HEK293 (cell line): ENCODE results near the gene CDC42EP5.

Experiments
- CTCF ChIA-PET: fragments of 350-600 bp; formaldehyde crosslinking; extraction: SDS; loops from one replicate; lab custom pipeline; 2021; ENCODE audit warnings: antibody characterized with exemption; lab: Yijun Ruan, JAX
- POLR2A ChIA-PET: fragments of 300-600 bp; formaldehyde crosslinking; extraction: SDS; loops from one replicate; lab custom pipeline; 2020; ENCODE audit warnings: antibody characterized with exemption, inconsistent platforms; lab: Yijun Ruan, JAX
- H3K27ac ChIP-seq: fragments of 200-500 bp; sonication (Bioruptor generic); 2 replicates; pipeline ENCODE4 v1.5.1; 2014; ENCODE audit warnings: low read depth, low read length, control low read depth, inconsistent platforms; ENCODE audit errors: extremely low read depth
- H3K36me3 ChIP-seq, 2 experiments: fragments of 200-500 bp in 1 of 2; sonication (Bioruptor generic) in 1 of 2; 1 replicate in 1 of 2; 2 replicates in 1 of 2; pipeline ENCODE4 v1.5.1; 2014 to 2017; ENCODE audit warnings: inconsistent platforms in 2 of 2, low read length in 2 of 2; ENCODE audit not compliant: control insufficient read depth in 2 of 2, insufficient read depth in 1 of 2
- H3K4me1 ChIP-seq: fragments of 200-500 bp; sonication (Bioruptor generic); 2 replicates; pipeline ENCODE4 v1.5.1; 2014; ENCODE audit warnings: mild to moderate bottlenecking, low read length, inconsistent platforms; ENCODE audit not compliant: control insufficient read depth, insufficient read depth
- H3K4me3 ChIP-seq: 2 replicates; pipeline ENCODE4 v1.5.1; 2011; ENCODE audit warnings: low read depth, mild to moderate bottlenecking, control low read depth, low read length, moderate library complexity
- H3K9me3 ChIP-seq: fragments of 200-500 bp; sonication (Bioruptor generic); 2 replicates; pipeline ENCODE4 v1.5.1; 2014; ENCODE audit warnings: low read depth, low read length, inconsistent platforms; ENCODE audit not compliant: control insufficient read depth, insufficient read depth
- EGR2 ChIP-seq: fragments of 450-650 bp; formaldehyde crosslinking; IDR thresholded peaks from 2 replicates; pipeline ENCODE4 v1.5.1; 2016; ENCODE audit warnings: low read depth, missing biosample characterization, missing genetic modification characterization
- KLF1 ChIP-seq: fragments of 450-650 bp; formaldehyde crosslinking; IDR thresholded peaks from 2 replicates; pipeline ENCODE4 v1.5.1; 2016; ENCODE audit warnings: missing biosample characterization, missing genetic modification characterization
- KLF9 ChIP-seq: fragments of 450-650 bp; formaldehyde crosslinking; IDR thresholded peaks from 2 replicates; pipeline ENCODE4 v1.5.1; 2016; ENCODE audit warnings: missing biosample characterization, missing genetic modification characterization, low read depth
- PRDM1 ChIP-seq: fragments of 450-650 bp; formaldehyde crosslinking; IDR thresholded peaks from 2 replicates; pipeline ENCODE4; 2016; ENCODE audit warnings: missing biosample characterization, missing genetic modification characterization
- YY2 ChIP-seq: fragments of 450-650 bp; formaldehyde crosslinking; IDR thresholded peaks from 2 replicates; pipeline ENCODE4 v1.5.1; 2016; ENCODE audit warnings: missing biosample characterization, missing genetic modification characterization
- ZBTB17 ChIP-seq: fragments of 450-650 bp; formaldehyde crosslinking; IDR thresholded peaks from 2 replicates; pipeline ENCODE4 v1.5.1; 2016; ENCODE audit warnings: missing biosample characterization, missing genetic modification characterization
- ZFHX2 ChIP-seq: fragments of 450-650 bp; formaldehyde crosslinking; conservative IDR thresholded peaks from 2 replicates; pipeline ENCODE4 v1.5.1; 2016; ENCODE audit warnings: missing biosample characterization, missing genetic modification characterization
- ZNF140 ChIP-seq: fragments of 450-650 bp; formaldehyde crosslinking; IDR thresholded peaks from 2 replicates; pipeline ENCODE4 v1.5.1; 2016; ENCODE audit warnings: missing biosample characterization, missing genetic modification characterization
- ZNF366 ChIP-seq: fragments of 450-650 bp; formaldehyde crosslinking; conservative IDR thresholded peaks from 2 replicates; pipeline ENCODE4 v1.5.1; 2016; ENCODE audit warnings: missing biosample characterization, missing genetic modification characterization
- ZNF394 ChIP-seq: fragments of 450-650 bp; formaldehyde crosslinking; IDR thresholded peaks from 2 replicates; pipeline ENCODE4 v1.5.1; 2016; ENCODE audit warnings: missing biosample characterization, missing genetic modification characterization, mild to moderate bottlenecking, moderate library complexity, borderline replicate concordance
- ZNF501 ChIP-seq: fragments of 450-650 bp; formaldehyde crosslinking; IDR thresholded peaks from 2 replicates; pipeline ENCODE4 v1.5.1; 2016; ENCODE audit warnings: missing biosample characterization, missing genetic modification characterization
- ZNF600 ChIP-seq: fragments of 450-650 bp; formaldehyde crosslinking; IDR thresholded peaks from 2 replicates; pipeline ENCODE4 v1.5.1; 2016; ENCODE audit warnings: missing biosample characterization, missing genetic modification characterization
- ZNF660 ChIP-seq: fragments of 450-650 bp; IDR thresholded peaks from 2 replicates; pipeline ENCODE4 v1.5.1; 2018; ENCODE audit warnings: missing biosample characterization, mild to moderate bottlenecking, missing genetic modification characterization
- ZNF677 ChIP-seq: fragments of 450-650 bp; IDR thresholded peaks from 2 replicates; pipeline ENCODE4 v1.5.0; 2018; ENCODE audit warnings: missing biosample characterization, mild to moderate bottlenecking, missing genetic modification characterization, moderate library complexity
- ZNF701 ChIP-seq: fragments of 450-650 bp; formaldehyde crosslinking; IDR thresholded peaks from 2 replicates; pipeline ENCODE4 v1.5.1; 2016; ENCODE audit warnings: missing biosample characterization, missing genetic modification characterization
- ZNF747 ChIP-seq: fragments of 450-650 bp; formaldehyde crosslinking; IDR thresholded peaks from 2 replicates; pipeline ENCODE4 v1.5.1; 2016; ENCODE audit warnings: missing biosample characterization, missing genetic modification characterization
- ZNF837 ChIP-seq: fragments of 450-650 bp; formaldehyde crosslinking; IDR thresholded peaks from 2 replicates; pipeline ENCODE4 v1.5.1; 2016; ENCODE audit warnings: missing biosample characterization, missing genetic modification characterization
- TF ChIP-seq, protein P1 (sequence below): fragments of 450-650 bp; formaldehyde crosslinking; IDR thresholded peaks from 2 replicates; pipeline ENCODE4 v1.5.1; 2016; ENCODE audit warnings: missing biosample characterization, missing genetic modification characterization
- TF ChIP-seq, protein P2 (sequence below): fragments of 450-650 bp; formaldehyde crosslinking; IDR thresholded peaks from 2 replicates; pipeline ENCODE4 v1.5.1; 2017; ENCODE audit warnings: missing biosample characterization, missing genetic modification characterization
- TF ChIP-seq, protein P3 (sequence below): fragments of 450-650 bp; formaldehyde crosslinking; IDR thresholded peaks from 2 replicates; pipeline ENCODE4 v1.5.1; 2016; ENCODE audit warnings: missing biosample characterization, missing genetic modification characterization, borderline replicate concordance
- TF ChIP-seq, protein P4 (sequence below): fragments of 450-650 bp; IDR thresholded peaks from 2 replicates; pipeline ENCODE4 v1.5.1; 2018; ENCODE audit warnings: missing biosample characterization, missing genetic modification characterization
- TF ChIP-seq, protein P5 (sequence below): fragments of 450-650 bp; formaldehyde crosslinking; conservative IDR thresholded peaks from 2 replicates; pipeline ENCODE4 v1.5.1; 2016; ENCODE audit warnings: low read depth, missing biosample characterization, missing genetic modification characterization
- TF ChIP-seq, protein P6 (sequence below): fragments of 450-650 bp; IDR thresholded peaks from 2 replicates; pipeline ENCODE4 v1.5.1; 2018; ENCODE audit warnings: missing biosample characterization, mild to moderate bottlenecking, missing genetic modification characterization

CDC42EP5 gene

DNA sequence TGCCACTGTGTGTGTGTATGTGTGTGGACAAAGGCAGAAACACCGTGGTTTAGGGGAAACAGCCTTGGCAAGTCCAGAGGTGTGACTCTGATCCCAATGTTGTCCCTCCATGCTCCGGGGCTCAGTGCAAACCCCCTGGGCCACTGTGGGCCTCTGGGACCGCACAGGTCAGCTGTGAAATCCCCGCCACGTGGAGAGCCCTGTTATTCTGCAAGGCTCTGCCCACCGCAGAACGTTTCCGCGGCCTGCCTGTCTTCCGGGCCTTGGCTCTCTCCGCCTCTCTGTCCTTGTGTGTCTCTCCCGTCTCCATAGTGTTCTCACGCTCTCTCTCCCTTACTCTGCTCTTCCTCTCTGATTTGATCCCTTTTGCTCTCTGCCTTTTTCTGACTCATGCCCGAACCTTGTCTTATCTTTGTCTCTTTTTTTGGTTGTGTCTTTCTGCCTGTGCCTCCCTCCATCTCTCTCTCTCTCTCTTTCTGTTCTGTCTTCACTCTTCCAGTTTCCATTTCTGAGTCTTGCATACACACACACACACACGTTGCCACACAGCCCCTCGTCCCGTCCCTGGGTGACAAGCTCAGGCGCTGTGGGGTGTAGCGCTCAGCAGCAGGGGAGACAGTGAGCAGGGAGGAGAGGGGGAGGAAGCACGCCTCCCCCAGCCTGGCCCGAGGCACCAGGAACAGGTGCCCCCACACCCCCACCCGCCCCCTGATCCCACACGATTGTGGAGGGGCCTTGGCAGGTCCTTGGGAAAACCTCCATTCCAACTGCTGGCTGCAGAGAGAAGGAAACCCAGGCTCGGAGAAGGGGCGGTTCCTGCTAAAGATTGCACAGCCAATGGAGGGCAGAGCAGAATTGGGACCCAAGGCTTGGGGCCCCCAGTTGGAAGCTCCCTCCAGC is 54.8 kb downstream of the CDC42EP5 start:
- CTCF ChIA-PET, result interaction anchor here (1.7 kb wide), 1 partner anchor 8 kb away, joined by 3 read pairs; no protein-coding TSS in a partner anchor
- no peak overlapping the region for H3K4me3 ChIP-seq

DNA sequence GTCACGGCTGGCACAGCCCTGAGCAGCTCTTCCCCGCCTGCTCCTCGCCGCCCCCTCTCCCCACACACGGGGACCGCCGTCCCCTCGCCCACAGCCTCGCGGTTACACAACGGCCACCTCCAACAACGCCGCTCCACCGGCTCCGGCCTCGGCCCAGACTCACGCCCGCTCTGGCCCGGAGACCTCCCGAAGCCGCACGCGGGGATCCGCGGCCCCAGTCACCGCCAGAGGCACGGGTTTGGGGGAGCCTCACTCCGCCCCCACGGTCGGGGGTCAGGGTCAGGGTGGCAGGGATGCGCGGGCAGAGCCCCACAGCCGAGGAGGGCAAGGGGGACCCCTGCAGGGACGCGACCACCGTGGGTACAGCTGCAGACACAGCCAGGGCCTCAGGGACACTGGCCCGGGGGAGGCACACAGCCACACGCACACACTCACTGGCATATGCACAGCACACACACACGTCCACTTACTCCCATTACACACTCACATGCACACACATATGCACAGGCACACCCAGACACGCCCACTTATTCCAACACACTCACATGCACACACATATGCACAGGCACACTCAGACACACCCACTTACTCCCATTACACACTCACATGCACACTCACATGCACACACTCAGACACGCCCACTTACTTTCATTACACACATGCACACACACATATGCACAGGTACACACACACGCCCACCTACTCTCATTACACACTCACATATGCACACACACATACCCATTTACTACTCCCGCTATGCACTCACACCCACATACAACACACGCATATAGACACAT is 56.2 kb downstream of the CDC42EP5 start:
- 0 out of 2 replicates have a peak, but pooled peaks cover 2% of the 10 kb centered on the region for H3K9me3 ChIP-seq
- POLR2A ChIA-PET, result interaction anchor here (1.2 kb wide), 1 partner anchor 8 kb away, joined by 4 read pairs; no protein-coding TSS in a partner anchor
- H3K36me3 ChIP-seq, result no peaks in the 10 kb centered on the region
- CTCF ChIA-PET, result interaction anchor here (0.9 to 2.7 kb wide), 6 partner anchors 11 to 92 kb away, joined by 3 to 15 read pairs (median 6); no protein-coding TSS in a partner anchor
- H3K27ac ChIP-seq, result no peak overlapping the region
- no peak overlapping the region for H3K4me3 ChIP-seq
- no peaks in the 10 kb centered on the region; the same call in 1 of the 2 replicates for H3K4me1 ChIP-seq
- TF ChIP-seq ZNF140 (tag by site-specific recombination) (no peak), YY2 (no peak), ZNF394 (tag by site-specific recombination) (no peak), ZNF837 (tag by site-specific recombination) (no peak), ZNF701 (no peak), ZNF600 (tag by site-specific recombination) (no peak), KLF1 (tag by site-specific recombination) (peak; percentile 35; the same call in 1 of the 2 replicates), ZNF747 (no peak), ZNF677 (tag by site-specific recombination) (no peak), ZNF660 (tag by site-specific recombination) (no peak), ZNF501 (no peak)
- TF ChIP-seq, protein P1, sequence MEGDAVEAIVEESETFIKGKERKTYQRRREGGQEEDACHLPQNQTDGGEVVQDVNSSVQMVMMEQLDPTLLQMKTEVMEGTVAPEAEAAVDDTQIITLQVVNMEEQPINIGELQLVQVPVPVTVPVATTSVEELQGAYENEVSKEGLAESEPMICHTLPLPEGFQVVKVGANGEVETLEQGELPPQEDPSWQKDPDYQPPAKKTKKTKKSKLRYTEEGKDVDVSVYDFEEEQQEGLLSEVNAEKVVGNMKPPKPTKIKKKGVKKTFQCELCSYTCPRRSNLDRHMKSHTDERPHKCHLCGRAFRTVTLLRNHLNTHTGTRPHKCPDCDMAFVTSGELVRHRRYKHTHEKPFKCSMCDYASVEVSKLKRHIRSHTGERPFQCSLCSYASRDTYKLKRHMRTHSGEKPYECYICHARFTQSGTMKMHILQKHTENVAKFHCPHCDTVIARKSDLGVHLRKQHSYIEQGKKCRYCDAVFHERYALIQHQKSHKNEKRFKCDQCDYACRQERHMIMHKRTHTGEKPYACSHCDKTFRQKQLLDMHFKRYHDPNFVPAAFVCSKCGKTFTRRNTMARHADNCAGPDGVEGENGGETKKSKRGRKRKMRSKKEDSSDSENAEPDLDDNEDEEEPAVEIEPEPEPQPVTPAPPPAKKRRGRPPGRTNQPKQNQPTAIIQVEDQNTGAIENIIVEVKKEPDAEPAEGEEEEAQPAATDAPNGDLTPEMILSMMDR, result no peak
- TF ChIP-seq, protein P2, sequence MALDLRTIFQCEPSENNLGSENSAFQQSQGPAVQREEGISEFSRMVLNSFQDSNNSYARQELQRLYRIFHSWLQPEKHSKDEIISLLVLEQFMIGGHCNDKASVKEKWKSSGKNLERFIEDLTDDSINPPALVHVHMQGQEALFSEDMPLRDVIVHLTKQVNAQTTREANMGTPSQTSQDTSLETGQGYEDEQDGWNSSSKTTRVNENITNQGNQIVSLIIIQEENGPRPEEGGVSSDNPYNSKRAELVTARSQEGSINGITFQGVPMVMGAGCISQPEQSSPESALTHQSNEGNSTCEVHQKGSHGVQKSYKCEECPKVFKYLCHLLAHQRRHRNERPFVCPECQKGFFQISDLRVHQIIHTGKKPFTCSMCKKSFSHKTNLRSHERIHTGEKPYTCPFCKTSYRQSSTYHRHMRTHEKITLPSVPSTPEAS, result peak; percentile 67
- TF ChIP-seq, protein P3, sequence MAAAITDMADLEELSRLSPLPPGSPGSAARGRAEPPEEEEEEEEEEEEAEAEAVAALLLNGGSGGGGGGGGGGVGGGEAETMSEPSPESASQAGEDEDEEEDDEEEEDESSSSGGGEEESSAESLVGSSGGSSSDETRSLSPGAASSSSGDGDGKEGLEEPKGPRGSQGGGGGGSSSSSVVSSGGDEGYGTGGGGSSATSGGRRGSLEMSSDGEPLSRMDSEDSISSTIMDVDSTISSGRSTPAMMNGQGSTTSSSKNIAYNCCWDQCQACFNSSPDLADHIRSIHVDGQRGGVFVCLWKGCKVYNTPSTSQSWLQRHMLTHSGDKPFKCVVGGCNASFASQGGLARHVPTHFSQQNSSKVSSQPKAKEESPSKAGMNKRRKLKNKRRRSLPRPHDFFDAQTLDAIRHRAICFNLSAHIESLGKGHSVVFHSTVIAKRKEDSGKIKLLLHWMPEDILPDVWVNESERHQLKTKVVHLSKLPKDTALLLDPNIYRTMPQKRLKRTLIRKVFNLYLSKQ, result no peak
- TF ChIP-seq, protein P4, sequence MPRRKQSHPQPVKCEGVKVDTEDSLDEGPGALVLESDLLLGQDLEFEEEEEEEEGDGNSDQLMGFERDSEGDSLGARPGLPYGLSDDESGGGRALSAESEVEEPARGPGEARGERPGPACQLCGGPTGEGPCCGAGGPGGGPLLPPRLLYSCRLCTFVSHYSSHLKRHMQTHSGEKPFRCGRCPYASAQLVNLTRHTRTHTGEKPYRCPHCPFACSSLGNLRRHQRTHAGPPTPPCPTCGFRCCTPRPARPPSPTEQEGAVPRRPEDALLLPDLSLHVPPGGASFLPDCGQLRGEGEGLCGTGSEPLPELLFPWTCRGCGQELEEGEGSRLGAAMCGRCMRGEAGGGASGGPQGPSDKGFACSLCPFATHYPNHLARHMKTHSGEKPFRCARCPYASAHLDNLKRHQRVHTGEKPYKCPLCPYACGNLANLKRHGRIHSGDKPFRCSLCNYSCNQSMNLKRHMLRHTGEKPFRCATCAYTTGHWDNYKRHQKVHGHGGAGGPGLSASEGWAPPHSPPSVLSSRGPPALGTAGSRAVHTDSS (tag by site-specific recombination), result no peak
- TF ChIP-seq, protein P5, sequence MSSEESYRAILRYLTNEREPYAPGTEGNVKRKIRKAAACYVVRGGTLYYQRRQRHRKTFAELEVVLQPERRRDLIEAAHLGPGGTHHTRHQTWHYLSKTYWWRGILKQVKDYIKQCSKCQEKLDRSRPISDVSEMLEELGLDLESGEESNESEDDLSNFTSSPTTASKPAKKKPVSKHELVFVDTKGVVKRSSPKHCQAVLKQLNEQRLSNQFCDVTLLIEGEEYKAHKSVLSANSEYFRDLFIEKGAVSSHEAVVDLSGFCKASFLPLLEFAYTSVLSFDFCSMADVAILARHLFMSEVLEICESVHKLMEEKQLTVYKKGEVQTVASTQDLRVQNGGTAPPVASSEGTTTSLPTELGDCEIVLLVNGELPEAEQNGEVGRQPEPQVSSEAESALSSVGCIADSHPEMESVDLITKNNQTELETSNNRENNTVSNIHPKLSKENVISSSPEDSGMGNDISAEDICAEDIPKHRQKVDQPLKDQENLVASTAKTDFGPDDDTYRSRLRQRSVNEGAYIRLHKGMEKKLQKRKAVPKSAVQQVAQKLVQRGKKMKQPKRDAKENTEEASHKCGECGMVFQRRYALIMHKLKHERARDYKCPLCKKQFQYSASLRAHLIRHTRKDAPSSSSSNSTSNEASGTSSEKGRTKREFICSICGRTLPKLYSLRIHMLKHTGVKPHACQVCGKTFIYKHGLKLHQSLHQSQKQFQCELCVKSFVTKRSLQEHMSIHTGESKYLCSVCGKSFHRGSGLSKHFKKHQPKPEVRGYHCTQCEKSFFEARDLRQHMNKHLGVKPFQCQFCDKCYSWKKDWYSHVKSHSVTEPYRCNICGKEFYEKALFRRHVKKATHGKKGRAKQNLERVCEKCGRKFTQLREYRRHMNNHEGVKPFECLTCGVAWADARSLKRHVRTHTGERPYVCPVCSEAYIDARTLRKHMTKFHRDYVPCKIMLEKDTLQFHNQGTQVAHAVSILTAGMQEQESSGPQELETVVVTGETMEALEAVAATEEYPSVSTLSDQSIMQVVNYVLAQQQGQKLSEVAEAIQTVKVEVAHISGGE, result no peak
- TF ChIP-seq, protein P6, sequence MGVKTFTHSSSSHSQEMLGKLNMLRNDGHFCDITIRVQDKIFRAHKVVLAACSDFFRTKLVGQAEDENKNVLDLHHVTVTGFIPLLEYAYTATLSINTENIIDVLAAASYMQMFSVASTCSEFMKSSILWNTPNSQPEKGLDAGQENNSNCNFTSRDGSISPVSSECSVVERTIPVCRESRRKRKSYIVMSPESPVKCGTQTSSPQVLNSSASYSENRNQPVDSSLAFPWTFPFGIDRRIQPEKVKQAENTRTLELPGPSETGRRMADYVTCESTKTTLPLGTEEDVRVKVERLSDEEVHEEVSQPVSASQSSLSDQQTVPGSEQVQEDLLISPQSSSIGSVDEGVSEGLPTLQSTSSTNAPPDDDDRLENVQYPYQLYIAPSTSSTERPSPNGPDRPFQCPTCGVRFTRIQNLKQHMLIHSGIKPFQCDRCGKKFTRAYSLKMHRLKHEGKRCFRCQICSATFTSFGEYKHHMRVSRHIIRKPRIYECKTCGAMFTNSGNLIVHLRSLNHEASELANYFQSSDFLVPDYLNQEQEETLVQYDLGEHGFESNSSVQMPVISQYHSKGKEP (tag by site-specific recombination), result no peak

More for the DNA sequence above, 54.8 kb downstream of the CDC42EP5 start:
- Histone ChIP-seq H3K36me3 (no peaks in the 10 kb centered on the region), H3K27ac (no peak overlapping the region), H3K9me3 (0 out of 2 replicates have a peak, but pooled peaks cover 2% of the 10 kb centered on the region), H3K4me1 (no peaks in the 10 kb centered on the region; the same call in 1 of the 2 replicates)
- TF ChIP-seq ZFHX2 (peak; percentile 20; the same call in 1 of the 2 replicates), KLF9 (tag by site-specific recombination) (no peak), ZNF366 (tag by site-specific recombination) (peak; percentile 41; the same call in 1 of the 2 replicates), PRDM1 (tag by site-specific recombination) (peak; percentile 44; the same call in 1 of the 2 replicates), EGR2 (tag by site-specific recombination) (0 out of 2 replicates have a peak, but pooled peaks have one; percentile 19), ZBTB17 (peak; percentile 47; the same call in 1 of the 2 replicates)
- POLR2A ChIA-PET, result interaction anchor here (0.6 to 3.1 kb wide), 2 partner anchors 12 to 30 kb away, joined by 7 to 10 read pairs; partner anchors contain the start of gene LENG8
